ENCODE data around the gene ALOX5.

DNA sequence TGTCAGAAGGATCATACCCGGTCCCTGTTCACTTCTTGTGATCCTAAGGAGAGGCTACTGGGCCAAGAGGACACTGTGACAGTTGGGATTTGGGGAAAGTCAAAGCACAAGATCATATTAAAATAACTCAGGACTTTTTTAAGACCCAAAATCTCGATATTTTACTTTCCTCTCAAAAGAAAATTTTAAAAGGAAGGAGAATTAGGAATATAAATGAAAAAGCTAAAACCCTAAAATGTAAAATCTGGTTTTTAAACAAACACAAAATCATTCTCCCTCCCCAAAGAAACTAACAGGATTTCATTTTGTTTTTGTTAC, 36.4 kb downstream of the ALOX5 start:
- TF ChIP-seq ATF1 (CRISPR knock-in tag; IDR thresholded peaks at IDR 0.05) (no peak), IRF1 (CRISPR knock-in tag; IDR thresholded peaks at IDR 0.05) (no peak), ESRRA (CRISPR knock-in tag; IDR thresholded peaks at IDR 0.05; ENCODE audit: borderline replicate concordance) (no peak), ZBTB21 (CRISPR knock-in tag; IDR thresholded peaks at IDR 0.05; ENCODE audit: borderline replicate concordance) (no peak), RELA (CRISPR knock-in tag; IDR thresholded peaks at IDR 0.05; ENCODE audit: borderline replicate concordance) (no peak), CTCF (IDR thresholded peaks at IDR 0.05) (no peak)
- TF ChIP-seq, protein P1, sequence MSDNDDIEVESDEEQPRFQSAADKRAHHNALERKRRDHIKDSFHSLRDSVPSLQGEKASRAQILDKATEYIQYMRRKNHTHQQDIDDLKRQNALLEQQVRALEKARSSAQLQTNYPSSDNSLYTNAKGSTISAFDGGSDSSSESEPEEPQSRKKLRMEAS (CRISPR knock-in tag; IDR thresholded peaks at IDR 0.05), result no peak
- TF ChIP-seq, protein P2, sequence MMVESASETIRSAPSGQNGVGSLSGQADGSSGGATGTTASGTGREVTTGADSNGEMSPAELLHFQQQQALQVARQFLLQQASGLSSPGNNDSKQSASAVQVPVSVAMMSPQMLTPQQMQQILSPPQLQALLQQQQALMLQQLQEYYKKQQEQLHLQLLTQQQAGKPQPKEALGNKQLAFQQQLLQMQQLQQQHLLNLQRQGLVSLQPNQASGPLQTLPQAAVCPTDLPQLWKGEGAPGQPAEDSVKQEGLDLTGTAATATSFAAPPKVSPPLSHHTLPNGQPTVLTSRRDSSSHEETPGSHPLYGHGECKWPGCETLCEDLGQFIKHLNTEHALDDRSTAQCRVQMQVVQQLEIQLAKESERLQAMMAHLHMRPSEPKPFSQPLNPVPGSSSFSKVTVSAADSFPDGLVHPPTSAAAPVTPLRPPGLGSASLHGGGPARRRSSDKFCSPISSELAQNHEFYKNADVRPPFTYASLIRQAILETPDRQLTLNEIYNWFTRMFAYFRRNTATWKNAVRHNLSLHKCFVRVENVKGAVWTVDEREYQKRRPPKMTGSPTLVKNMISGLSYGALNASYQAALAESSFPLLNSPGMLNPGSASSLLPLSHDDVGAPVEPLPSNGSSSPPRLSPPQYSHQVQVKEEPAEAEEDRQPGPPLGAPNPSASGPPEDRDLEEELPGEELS (CRISPR knock-in tag; IDR thresholded peaks at IDR 0.05), result no peak

Measured in WTC11 (cell line).